ENCODE results near the gene PRSS57. TPM values are rescaled to one million over a fixed set of nuclear protein-coding genes. Genes with fewer than 3 reads are reported as not detected.

PRSS57 gene
- polyA plus RNA-seq, 1 donor (not counting 4 experiments of a cell fraction or from before 2014, with no cell fraction given): not detected

GRCh38 chr19:687569-688166, 7.6 kb downstream of the PRSS57 start:
- H3K27me3 ChIP-seq (ENCODE audit: control insufficient read depth, extremely low read depth, insufficient read depth, low read length): no peaks in the 10 kb centered on the region
- no peak overlapping the region for H3K27ac ChIP-seq (ENCODE audit: control insufficient read depth, insufficient read depth, low read length)
- H3K4me1 ChIP-seq (ENCODE audit: control insufficient read depth, extremely low read depth, insufficient read depth, low read length): no peaks in the 10 kb centered on the region
- H3K79me2 ChIP-seq (ENCODE audit: control insufficient read depth, insufficient read depth, low read length): no peaks in the 10 kb centered on the region
- DNase-seq (ENCODE audit: low read depth, low spot score) (no peak), FAIRE-seq (no peak)
- H2AFZ ChIP-seq (ENCODE audit: control insufficient read depth, low read length): no peak overlapping the region
- no peaks in the 10 kb centered on the region for H4K20me1 ChIP-seq (ENCODE audit: control insufficient read depth, extremely low read depth, insufficient read depth, low read length)
- H3K9me1 ChIP-seq (ENCODE audit: control insufficient read depth, extremely low read depth, insufficient read depth, low read length): no peaks in the 10 kb centered on the region
- TF ChIP-seq EZH2 (IDR thresholded peaks at IDR 0.05; ENCODE audit: low read length) (no peak), CTCF (optimal IDR thresholded peaks at IDR 0.05 in 1 of 3, IDR thresholded peaks at IDR 0.05 in 1 of 3, conservative IDR thresholded peaks at IDR 0.05 in 1 of 3; ENCODE audit: extremely low read depth in 1 of 3, insufficient read depth in 2 of 3, low read length in 3 of 3) (no peak)
- H3K4me2 ChIP-seq (ENCODE audit: control insufficient read depth, extremely low read depth, insufficient read depth, low read depth, low read length): no peak overlapping the region
- dilution Hi-C loops (cut with MboI; ENCODE audit: extremely low pct_ligation_motif_present, low sequenced_read_pairs): no loop called here
- H3K4me3 ChIP-seq (ENCODE audit: control insufficient read depth in 2 of 3, extremely low read depth in 1 of 3, insufficient read depth in 2 of 3, low read depth in 1 of 3, low read length in 3 of 3): no peak overlapping the region
- H3K9me3 ChIP-seq (ENCODE audit: control insufficient read depth, low read depth, low read length): no peaks in the 10 kb centered on the region
- H3K36me3 ChIP-seq (ENCODE audit: control insufficient read depth in 2 of 2, extremely low read depth in 1 of 2, insufficient read depth in 2 of 2, low read length in 2 of 2): no peaks in the 10 kb centered on the region
- H3K9ac ChIP-seq (ENCODE audit: control insufficient read depth, extremely low read depth, insufficient read depth, low read length): no peak overlapping the region

- Histone ChIP-seq H3K27me3 (ENCODE audit: control insufficient read depth, extremely low read depth, insufficient read depth, low read length) (no peaks in the 10 kb centered on the region), H3K79me2 (ENCODE audit: control insufficient read depth, insufficient read depth, low read length) (no peaks in the 10 kb centered on the region), H3K4me2 (ENCODE audit: control insufficient read depth, extremely low read depth, insufficient read depth, low read depth, low read length) (no peak overlapping the region), H4K20me1 (ENCODE audit: control insufficient read depth, extremely low read depth, insufficient read depth, low read length) (peaks cover 3% of the 10 kb centered on the region), H2AFZ (ENCODE audit: control insufficient read depth, low read length) (no peak overlapping the region), H3K4me3 (ENCODE audit: control insufficient read depth in 2 of 3, extremely low read depth in 1 of 3, insufficient read depth in 2 of 3, low read depth in 1 of 3, low read length in 3 of 3) (no peak overlapping the region), H3K27ac (ENCODE audit: control insufficient read depth, insufficient read depth, low read length) (no peak overlapping the region), H3K9me3 (ENCODE audit: control insufficient read depth, low read depth, low read length) (no peaks in the 10 kb centered on the region), H3K4me1 (ENCODE audit: control insufficient read depth, extremely low read depth, insufficient read depth, low read length) (no peaks in the 10 kb centered on the region), H3K9ac (ENCODE audit: control insufficient read depth, extremely low read depth, insufficient read depth, low read length) (no peak overlapping the region), H3K36me3 (ENCODE audit: control insufficient read depth in 2 of 2, extremely low read depth in 1 of 2, insufficient read depth in 2 of 2, low read length in 2 of 2) (peaks cover 2 to 4% of the 10 kb centered on the region in 2 experiments), H3K9me1 (ENCODE audit: control insufficient read depth, extremely low read depth, insufficient read depth, low read length) (no peaks in the 10 kb centered on the region)
- FAIRE-seq (no peak), DNase-seq (ENCODE audit: low read depth, low spot score) (no peak)
- dilution Hi-C loops (cut with MboI; ENCODE audit: extremely low pct_ligation_motif_present, low sequenced_read_pairs): no loop called here
- TF ChIP-seq CTCF (optimal IDR thresholded peaks at IDR 0.05 in 1 of 3, IDR thresholded peaks at IDR 0.05 in 1 of 3, conservative IDR thresholded peaks at IDR 0.05 in 1 of 3; ENCODE audit: extremely low read depth in 1 of 3, insufficient read depth in 2 of 3, low read length in 3 of 3) (no peak), EZH2 (IDR thresholded peaks at IDR 0.05; ENCODE audit: low read length) (no peak)
These were observed 8.5 kb downstream of the PRSS57 start for GRCh38 chr19:686589-687297.

All from keratinocyte (primary cell).